HepG2 (cell line): Measurements from ENCODE around the gene SAC3D1. TPM values are rescaled to one million over a fixed set of nuclear protein-coding genes. Genes with fewer than 3 reads are reported as not detected.
A peak's percentile ranks its signal among the peaks of the same experiment; 100 is the strongest.

ENCODE experiments used
- ATRX ChIP-seq: sonication (generic); formaldehyde crosslinking; IDR thresholded peaks from 2 replicates; pipeline ENCODE4 v1.4.0; 2020; ENCODE audit warnings: missing genetic modification reagents, borderline replicate concordance
- CCDC6 ChIP-seq: sonication (generic); formaldehyde crosslinking; IDR thresholded peaks from 2 replicates; pipeline ENCODE4 v1.8.1; 2022; ENCODE audit warnings: mild to moderate bottlenecking, missing genetic modification reagents, moderate library complexity
- NFE2 ChIP-seq: sonication (generic); formaldehyde crosslinking; IDR thresholded peaks from 2 replicates; pipeline ENCODE4 v1.4.0; 2020; ENCODE audit warnings: missing genetic modification reagents
- PRPF4 ChIP-seq: fragments of 200-400 bp; formaldehyde crosslinking; IDR thresholded peaks from 2 replicates; pipeline ENCODE4 v1.6.1; 2016; ENCODE audit warnings: low read length, low read depth; ENCODE audit not compliant: poor library complexity, severe bottlenecking
- RNF2 ChIP-seq: fragments of 450-650 bp; conservative IDR thresholded peaks from 2 replicates; pipeline ENCODE4 v1.6.1; 2016; ENCODE audit warnings: low read depth
- SMARCC2 ChIP-seq: fragments of 450-650 bp; IDR thresholded peaks from 2 replicates; pipeline ENCODE4 v1.6.1; 2017; ENCODE audit warnings: antibody characterized with exemption, mild to moderate bottlenecking
- ZC3H4 ChIP-seq: sonication (generic); formaldehyde crosslinking; IDR thresholded peaks from 2 replicates; pipeline ENCODE4 v1.4.0; 2020; ENCODE audit warnings: missing genetic modification reagents, borderline replicate concordance
- ZFAT ChIP-seq: sonication (generic); formaldehyde crosslinking; conservative IDR thresholded peaks from 2 replicates; pipeline ENCODE4 v1.8.1; 2023; ENCODE audit warnings: missing genetic modification reagents, inconsistent platforms
- ZNF124 ChIP-seq: sonication (generic); formaldehyde crosslinking; IDR thresholded peaks from 2 replicates; pipeline ENCODE4 v1.4.0; 2020; ENCODE audit warnings: missing genetic modification reagents
- ZNF235 ChIP-seq: sonication (generic); formaldehyde crosslinking; IDR thresholded peaks from 2 replicates; pipeline ENCODE4 v1.8.1; 2023; ENCODE audit warnings: mild to moderate bottlenecking, missing genetic modification reagents, borderline replicate concordance
- ZNF253 ChIP-seq: sonication (generic); formaldehyde crosslinking; IDR thresholded peaks from 2 replicates; pipeline ENCODE4 v1.8.0; 2022; ENCODE audit warnings: mild to moderate bottlenecking, missing genetic modification reagents, borderline replicate concordance
- ZNF30 ChIP-seq: sonication (generic); formaldehyde crosslinking; IDR thresholded peaks from 2 replicates; pipeline ENCODE4 v1.5.0; 2020; ENCODE audit warnings: mild to moderate bottlenecking, missing genetic modification reagents
- ZNF644 ChIP-seq: IDR thresholded peaks from 2 replicates; pipeline ENCODE4 v1.6.1; 2016; ENCODE audit warnings: low read depth
- ZSCAN30 ChIP-seq: sonication (generic); formaldehyde crosslinking; IDR thresholded peaks from 2 replicates; pipeline ENCODE4 v1.5.0; 2020; ENCODE audit warnings: mild to moderate bottlenecking, missing genetic modification reagents
- polyA plus RNA-seq, 8 experiments: library from polyadenylated mRNA; depleted of rRNA in 3 of 8; stranded (reverse) in 7 of 8; unstranded in 1 of 8; fragments of >200 nt; fragmentation: Illumina TruSeq in 4 of 8; extraction: Trizol in 4 of 8; gene quantifications; 2 replicates each; pipeline versions ENCODE4 v1.2.1 to v1.2.3, GENCODE V29; 2011 to 2016; ENCODE audit warnings: low read depth in 4 of 8, missing spikeins in 1 of 8, mixed read lengths in 1 of 8; ENCODE audit not compliant: insufficient read depth in 1 of 8
- total RNA-seq, 5 experiments: library from RNA; depleted of rRNA; stranded (reverse); fragments of >200 nt; fragmentation: Illumina TruSeq; extraction: Trizol; gene quantifications; 2 replicates each; pipeline ENCODE4 v1.2.3, GENCODE V29; 2016; ENCODE audit warnings: low read depth in 1 of 5
- TF ChIP-seq, protein P1 (sequence below): IDR thresholded peaks from 2 replicates; pipeline ENCODE4 v1.6.1; 2016; ENCODE audit warnings: missing biosample characterization, missing genetic modification reagents, low read depth
- TF ChIP-seq, protein P2 (sequence below): sonication (generic); formaldehyde crosslinking; IDR thresholded peaks from 2 replicates; pipeline ENCODE4 v1.5.0; 2020; ENCODE audit warnings: mild to moderate bottlenecking, missing genetic modification reagents
- TF ChIP-seq, protein P3 (sequence below): sonication (generic); formaldehyde crosslinking; IDR thresholded peaks from 2 replicates; pipeline ENCODE4 v1.4.0; 2020; ENCODE audit warnings: missing genetic modification reagents, borderline replicate concordance
- TF ChIP-seq, protein P4 (sequence below): sonication (generic); formaldehyde crosslinking; IDR thresholded peaks from 2 replicates; pipeline ENCODE4 v1.5.0; 2020; ENCODE audit warnings: missing genetic modification reagents
- TF ChIP-seq, protein P5 (sequence below): sonication (generic); formaldehyde crosslinking; IDR thresholded peaks from 2 replicates; pipeline ENCODE4 v1.4.0; 2020; ENCODE audit warnings: mild to moderate bottlenecking, missing genetic modification reagents
- TF ChIP-seq, protein P6 (sequence below): sonication (generic); formaldehyde crosslinking; IDR thresholded peaks from 2 replicates; pipeline ENCODE4 v1.5.1; 2020; ENCODE audit warnings: missing genetic modification reagents, mild to moderate bottlenecking, borderline replicate concordance

SAC3D1 gene
- total and polyA plus RNA-seq, 2 of the 13 experiments (the other 11 are each of a cell fraction or from before 2014, with no cell fraction given) = 7.4 to 36.3 TPM

DNA sequence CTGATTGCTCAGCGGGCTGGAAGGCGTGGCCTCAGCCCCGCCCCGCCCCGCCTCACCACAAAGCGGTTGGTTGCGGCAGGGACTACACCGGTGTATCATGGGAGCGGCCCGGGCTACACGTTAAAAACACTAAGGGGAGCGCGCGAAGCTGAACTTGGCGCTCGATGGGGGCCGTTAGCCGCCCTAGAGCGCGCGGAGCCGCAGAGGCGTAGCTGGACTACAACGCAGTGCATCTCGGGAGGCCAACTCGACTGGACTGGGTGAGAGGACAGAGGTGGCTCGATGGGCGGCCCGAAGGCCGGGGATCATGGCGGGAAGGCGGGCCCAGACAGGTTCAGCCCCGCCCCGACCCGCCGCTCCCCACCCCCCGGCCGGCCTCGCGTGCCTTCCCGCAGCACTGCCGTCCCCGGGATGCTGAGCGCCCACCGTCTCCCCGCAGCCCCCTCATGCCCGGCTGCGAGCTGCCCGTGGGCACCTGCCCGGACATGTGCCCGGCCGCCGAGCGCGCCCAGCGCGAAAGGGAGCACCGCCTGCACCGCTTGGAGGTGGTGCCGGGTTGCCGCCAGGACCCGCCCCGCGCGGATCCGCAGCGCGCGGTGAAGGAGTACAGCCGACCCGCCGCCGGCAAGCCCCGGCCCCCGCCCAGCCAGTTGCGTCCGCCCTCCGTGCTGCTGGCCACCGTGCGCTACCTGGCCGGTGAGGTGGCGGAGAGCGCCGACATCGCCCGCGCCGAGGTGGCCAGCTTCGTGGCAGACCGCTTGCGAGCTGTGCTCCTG, at the start of gene SAC3D1 (continued):
- TF ChIP-seq, protein P1, sequence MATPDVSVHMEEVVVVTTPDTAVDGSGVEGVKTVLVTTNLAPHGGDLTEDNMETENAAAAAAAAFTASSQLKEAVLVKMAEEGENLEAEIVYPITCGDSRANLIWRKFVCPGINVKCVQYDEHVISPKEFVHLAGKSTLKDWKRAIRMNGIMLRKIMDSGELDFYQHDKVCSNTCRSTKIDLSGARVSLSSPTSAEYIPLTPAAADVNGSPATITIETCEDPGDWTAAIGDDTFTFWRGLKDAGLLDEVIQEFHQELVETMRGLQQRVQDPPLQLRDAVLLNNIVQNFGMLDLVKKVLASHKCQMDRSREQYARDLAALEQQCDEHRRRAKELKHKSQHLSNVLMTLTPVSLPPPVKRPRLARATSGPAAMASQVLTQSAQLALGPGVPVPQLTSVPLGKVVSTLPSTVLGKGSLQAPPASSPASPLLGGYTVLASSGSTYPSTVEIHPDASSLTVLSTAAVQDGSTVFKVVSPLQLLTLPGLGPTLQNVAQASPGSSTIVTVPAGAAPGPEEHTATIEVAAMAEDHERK = peak; percentile 38
- TF ChIP-seq ZNF30 (CRISPR knock-in tag) (no peak), ATRX (CRISPR knock-in tag) (no peak), NFE2 (CRISPR knock-in tag) (no peak), ZNF235 (CRISPR knock-in tag) (peak; percentile 69), PRPF4 (no peak), ZC3H4 (CRISPR knock-in tag) (no peak), CCDC6 (CRISPR knock-in tag) (peak; percentile 66), ZFAT (CRISPR knock-in tag) (no peak), ZNF124 (CRISPR knock-in tag) (0 out of 2 replicates have a peak, but pooled peaks have one; percentile 13), SMARCC2 (no peak), ZNF253 (CRISPR knock-in tag) (0 out of 2 replicates have a peak, but pooled peaks have one; percentile 17), ZSCAN30 (CRISPR knock-in tag) (no peak), ZNF644 (CRISPR knock-in tag) (no peak), RNF2 (no peak)
- TF ChIP-seq, protein P2, sequence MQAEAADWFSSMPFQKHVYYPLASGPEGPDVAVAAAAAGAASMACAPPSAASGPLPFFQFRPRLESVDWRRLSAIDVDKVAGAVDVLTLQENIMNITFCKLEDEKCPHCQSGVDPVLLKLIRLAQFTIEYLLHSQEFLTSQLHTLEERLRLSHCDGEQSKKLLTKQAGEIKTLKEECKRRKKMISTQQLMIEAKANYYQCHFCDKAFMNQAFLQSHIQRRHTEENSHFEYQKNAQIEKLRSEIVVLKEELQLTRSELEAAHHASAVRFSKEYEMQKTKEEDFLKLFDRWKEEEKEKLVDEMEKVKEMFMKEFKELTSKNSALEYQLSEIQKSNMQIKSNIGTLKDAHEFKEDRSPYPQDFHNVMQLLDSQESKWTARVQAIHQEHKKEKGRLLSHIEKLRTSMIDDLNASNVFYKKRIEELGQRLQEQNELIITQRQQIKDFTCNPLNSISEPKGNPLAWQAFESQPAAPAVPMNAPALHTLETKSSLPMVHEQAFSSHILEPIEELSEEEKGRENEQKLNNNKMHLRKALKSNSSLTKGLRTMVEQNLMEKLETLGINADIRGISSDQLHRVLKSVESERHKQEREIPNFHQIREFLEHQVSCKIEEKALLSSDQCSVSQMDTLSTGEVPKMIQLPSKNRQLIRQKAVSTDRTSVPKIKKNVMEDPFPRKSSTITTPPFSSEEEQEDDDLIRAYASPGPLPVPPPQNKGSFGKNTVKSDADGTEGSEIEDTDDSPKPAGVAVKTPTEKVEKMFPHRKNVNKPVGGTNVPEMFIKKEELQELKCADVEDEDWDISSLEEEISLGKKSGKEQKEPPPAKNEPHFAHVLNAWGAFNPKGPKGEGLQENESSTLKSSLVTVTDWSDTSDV (CRISPR knock-in tag) = peak; percentile 74; the same call in 1 of the 2 replicates
- TF ChIP-seq, protein P3, sequence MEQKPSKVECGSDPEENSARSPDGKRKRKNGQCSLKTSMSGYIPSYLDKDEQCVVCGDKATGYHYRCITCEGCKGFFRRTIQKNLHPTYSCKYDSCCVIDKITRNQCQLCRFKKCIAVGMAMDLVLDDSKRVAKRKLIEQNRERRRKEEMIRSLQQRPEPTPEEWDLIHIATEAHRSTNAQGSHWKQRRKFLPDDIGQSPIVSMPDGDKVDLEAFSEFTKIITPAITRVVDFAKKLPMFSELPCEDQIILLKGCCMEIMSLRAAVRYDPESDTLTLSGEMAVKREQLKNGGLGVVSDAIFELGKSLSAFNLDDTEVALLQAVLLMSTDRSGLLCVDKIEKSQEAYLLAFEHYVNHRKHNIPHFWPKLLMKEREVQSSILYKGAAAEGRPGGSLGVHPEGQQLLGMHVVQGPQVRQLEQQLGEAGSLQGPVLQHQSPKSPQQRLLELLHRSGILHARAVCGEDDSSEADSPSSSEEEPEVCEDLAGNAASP = no peak
- TF ChIP-seq, protein P4, sequence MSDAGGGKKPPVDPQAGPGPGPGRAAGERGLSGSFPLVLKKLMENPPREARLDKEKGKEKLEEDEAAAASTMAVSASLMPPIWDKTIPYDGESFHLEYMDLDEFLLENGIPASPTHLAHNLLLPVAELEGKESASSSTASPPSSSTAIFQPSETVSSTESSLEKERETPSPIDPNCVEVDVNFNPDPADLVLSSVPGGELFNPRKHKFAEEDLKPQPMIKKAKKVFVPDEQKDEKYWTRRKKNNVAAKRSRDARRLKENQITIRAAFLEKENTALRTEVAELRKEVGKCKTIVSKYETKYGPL (CRISPR knock-in tag) = no peak
- TF ChIP-seq, protein P5, sequence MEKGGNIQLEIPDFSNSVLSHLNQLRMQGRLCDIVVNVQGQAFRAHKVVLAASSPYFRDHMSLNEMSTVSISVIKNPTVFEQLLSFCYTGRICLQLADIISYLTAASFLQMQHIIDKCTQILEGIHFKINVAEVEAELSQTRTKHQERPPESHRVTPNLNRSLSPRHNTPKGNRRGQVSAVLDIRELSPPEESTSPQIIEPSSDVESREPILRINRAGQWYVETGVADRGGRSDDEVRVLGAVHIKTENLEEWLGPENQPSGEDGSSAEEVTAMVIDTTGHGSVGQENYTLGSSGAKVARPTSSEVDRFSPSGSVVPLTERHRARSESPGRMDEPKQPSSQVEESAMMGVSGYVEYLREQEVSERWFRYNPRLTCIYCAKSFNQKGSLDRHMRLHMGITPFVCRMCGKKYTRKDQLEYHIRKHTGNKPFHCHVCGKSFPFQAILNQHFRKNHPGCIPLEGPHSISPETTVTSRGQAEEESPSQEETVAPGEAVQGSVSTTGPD (CRISPR knock-in tag) = no peak
- TF ChIP-seq, protein P6, sequence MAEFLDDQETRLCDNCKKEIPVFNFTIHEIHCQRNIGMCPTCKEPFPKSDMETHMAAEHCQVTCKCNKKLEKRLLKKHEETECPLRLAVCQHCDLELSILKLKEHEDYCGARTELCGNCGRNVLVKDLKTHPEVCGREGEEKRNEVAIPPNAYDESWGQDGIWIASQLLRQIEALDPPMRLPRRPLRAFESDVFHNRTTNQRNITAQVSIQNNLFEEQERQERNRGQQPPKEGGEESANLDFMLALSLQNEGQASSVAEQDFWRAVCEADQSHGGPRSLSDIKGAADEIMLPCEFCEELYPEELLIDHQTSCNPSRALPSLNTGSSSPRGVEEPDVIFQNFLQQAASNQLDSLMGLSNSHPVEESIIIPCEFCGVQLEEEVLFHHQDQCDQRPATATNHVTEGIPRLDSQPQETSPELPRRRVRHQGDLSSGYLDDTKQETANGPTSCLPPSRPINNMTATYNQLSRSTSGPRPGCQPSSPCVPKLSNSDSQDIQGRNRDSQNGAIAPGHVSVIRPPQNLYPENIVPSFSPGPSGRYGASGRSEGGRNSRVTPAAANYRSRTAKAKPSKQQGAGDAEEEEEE (CRISPR knock-in tag) = no peak
